Activated CD4-positive, alpha-beta T cell treated with anti-CD3 and anti-CD28 coated beads, Interleukin-2, amount 10 ng/mL, durations not matched to agents 24 days and 14 days (primary cell): ENCODE results near the gene TMEM169. TPM values are rescaled to one million over a fixed set of nuclear protein-coding genes. Genes with fewer than 3 reads are reported as not detected.

Experiments used
- total RNA-seq: library from RNA; stranded (reverse); gene quantifications from 2 replicates; pipeline ENCODE4 v1.2.3, GENCODE V29; 2022

Gene TMEM169
- total RNA-seq, 1 donor from 2014 or later, result 0.51 TPM

Other genes with a start within 250 kb of the TMEM169 start
- gene MREG, start 68.4 kb upstream of the TMEM169 start, total RNA-seq, result 10.6 and 10.9 TPM in 2 replicates
- 13.1 and 15.3 TPM in 2 replicates for gene PECR, start 110 bp upstream of the TMEM169 start, total RNA-seq
- gene XRCC5, start 27.4 kb downstream of the TMEM169 start, total RNA-seq, result 476 and 510 TPM in 2 replicates